Kidney (tissue), 14 donors: ENCODE data around the gene HOXA9. TPM values are rescaled to one million over a fixed set of nuclear protein-coding genes. Genes with fewer than 3 reads are reported as not detected.

Source experiments
- DNase-seq, 5 donors: peaks; one replicate each; pipeline ENCODE4 v3.0.0-alpha.2; 2013 to 2020
- FAIRE-seq: peaks from 2 replicates; lab custom pipeline; 2012; peaks lifted over from hg19 to GRCh38; lab: Jason Lieb, UNC
- H3K27ac ChIP-seq, 2 donors: one replicate each; pipeline ENCODE4 v1.7.0; 2013; ENCODE audit warnings: low read depth in 2 of 2, low read length in 2 of 2, inconsistent platforms in 1 of 2
- H3K27me3 ChIP-seq: one replicate; pipeline ENCODE4 v1.7.1; 2013; ENCODE audit warnings: low read length, inconsistent platforms; ENCODE audit not compliant: control insufficient read depth, insufficient read depth
- H3K36me3 ChIP-seq, 3 donors: one replicate each; pipeline versions ENCODE4 v1.7.0 to v1.7.1; 2013; ENCODE audit warnings: low read length in 3 of 3, control low read depth in 1 of 3, inconsistent platforms in 1 of 3; ENCODE audit not compliant: insufficient read depth in 3 of 3, control insufficient read depth in 2 of 3
- H3K4me1 ChIP-seq, 3 donors: one replicate each; pipeline versions ENCODE4 v1.7.0 to v1.7.1; 2013; ENCODE audit warnings: low read length in 3 of 3, inconsistent platforms in 1 of 3, low read depth in 1 of 3; ENCODE audit not compliant: control insufficient read depth in 2 of 3, insufficient read depth in 2 of 3
- H3K4me3 ChIP-seq, 3 donors: one replicate each; pipeline versions ENCODE4 v1.7.0 to v1.8.1; 2013; ENCODE audit warnings: low read length in 3 of 3, control low read depth in 1 of 3, inconsistent platforms in 1 of 3
- H3K9ac ChIP-seq, 3 donors: one replicate each; pipeline versions ENCODE4 v1.7.0 to v1.7.1; 2013; ENCODE audit warnings: low read length in 3 of 3, control low read depth in 1 of 3, inconsistent platforms in 1 of 3
- H3K9me3 ChIP-seq, 3 donors: one replicate each; pipeline versions ENCODE4 v1.7.0 to v1.7.1; 2013; ENCODE audit warnings: low read length in 3 of 3, control low read depth in 1 of 3, inconsistent platforms in 1 of 3; ENCODE audit not compliant: control insufficient read depth in 2 of 3, insufficient read depth in 1 of 3
- CTCF ChIP-seq: IDR thresholded peaks from 3 replicates; pipeline ENCODE4 v1.5.1; 2012; ENCODE audit warnings: mild to moderate bottlenecking, moderate library complexity, borderline replicate concordance; ENCODE audit not compliant: insufficient read depth; ENCODE audit errors: extremely low read depth
- intact Hi-C: fragments of 100-400 bp; cut with DNase I; formaldehyde crosslinking; loops from one replicate; pipeline ENCODE4 v1.11.1; 2022
- polyA plus RNA-seq: library from polyadenylated mRNA; stranded (reverse); fragments of 350-450 nt; fragmentation: Illumina TruSeq; extraction: RNeasy Lipid Tissue Mini Kit (QIAGEN cat#74804); gene quantifications from one replicate; pipeline ENCODE4 v1.2.3, GENCODE V29; 2014; ENCODE audit warnings: low read depth, low replicate concordance; ENCODE audit not compliant: insufficient read depth
- total RNA-seq: library from RNA; stranded (reverse); fragmentation: NEBNext Ultra II Directional; extraction: Animal tissue kit (Norgen Biotek cat#: 25700); gene quantifications from one replicate; pipeline ENCODE4 v1.2.1, GENCODE V29; 2021
- donor health status: control.
- donor health status: control.
- donor health status: control.
- donor health status: control.
- donor health status: control.
- donor health status: DM: yes; HTN: yes; CAD: no.
- donor health status: Normal renal cell carcinoma (clear cell type).

Gene HOXA9
- total and polyA plus RNA-seq, 2 donors from 2014 or later, result 36.7 to 36.8 TPM

- intact Hi-C loops, result loop anchor here (10.0 kb wide), 1 partner anchor 781 kb away; no protein-coding TSS in a partner anchor
- no peaks in the 10 kb centered on the region for H3K36me3 ChIP-seq
- peaks cover 0 to 19% (median 9%) of the 10 kb centered on the region in 3 donors for H3K4me1 ChIP-seq
- peak in 2 of 5 donors; percentile 69 to 82 for DNase-seq
- TF ChIP-seq CTCF, result no peak
- peak overlapping the region; percentile 78 to 83 (median 82) for H3K4me3 ChIP-seq
- no peak for FAIRE-seq
- H3K27ac ChIP-seq, result peak overlapping the region; percentile 96 to 98
- H3K27me3 ChIP-seq, result no peaks in the 10 kb centered on the region
- H3K9me3 ChIP-seq, result no peaks in the 10 kb centered on the region
- H3K9ac ChIP-seq, result peak overlapping the region; percentile 69 to 85 (median 75)
Observed at GRCh38 chr7:27155816-27156507, 9.4 kb downstream of the HOXA9 start.

GRCh38 chr7:27154901-27155815 is 10.2 kb downstream of the HOXA9 start:
- Histone ChIP-seq H3K4me3 (peak overlapping the region; percentile 78 to 83 (median 82)), H3K36me3 (no peaks in the 10 kb centered on the region), H3K27me3 (no peaks in the 10 kb centered on the region), H3K9ac (peak overlapping the region; percentile 69 to 85 (median 75)), H3K27ac (peak overlapping the region; percentile 97 to 98), H3K9me3 (no peaks in the 10 kb centered on the region), H3K4me1 (peaks cover 0 to 19% (median 10%) of the 10 kb centered on the region in 3 donors)
- no peak for TF ChIP-seq CTCF
- DNase-seq, result peak in 3 of 5 donors; percentile 72 to 81 (median 76)
- no peak for FAIRE-seq
- intact Hi-C loops, result loop anchor here (10.0 kb wide), 1 partner anchor 780 kb away; no protein-coding TSS in a partner anchor

GRCh38 chr7:27154369-27154768 is 11.0 kb downstream of the HOXA9 start:
- H3K9me3 ChIP-seq, result no peaks in the 10 kb centered on the region
- peaks cover 0 to 19% (median 10%) of the 10 kb centered on the region in 3 donors for H3K4me1 ChIP-seq
- H3K9ac ChIP-seq, result peak overlapping the region in 2 of 3 donors; percentile 16 to 85
- FAIRE-seq (no peak), DNase-seq (peak in 2 of 5 donors; percentile 44 to 63)
- no peak for TF ChIP-seq CTCF
- H3K4me3 ChIP-seq, result peak overlapping the region in 1 of 3 donors; percentile 83
- H3K27me3 ChIP-seq, result no peaks in the 10 kb centered on the region
- no peaks in the 10 kb centered on the region for H3K36me3 ChIP-seq
- intact Hi-C loops, result loop anchor here (10.0 kb wide), 1 partner anchor 780 kb away; no protein-coding TSS in a partner anchor
- peak overlapping the region; percentile 97 to 98 for H3K27ac ChIP-seq
